Hindlimb muscle (tissue), 1 donor: ENCODE results near the gene CEACAM21. TPM values are rescaled to one million over a fixed set of nuclear protein-coding genes. Genes with fewer than 3 reads are reported as not detected.
"Not testable (repeated sequence)": the region's sequence is repeated elsewhere in the genome, so short reads cannot be mapped to it uniquely, and the experiment has no call there.

Experiments used
- DNase-seq: peaks from one replicate; pipeline ENCODE4 v3.0.0-alpha.2; 2013
- polyA plus RNA-seq: library from polyadenylated mRNA; unstranded; fragments of 120-200 nt; gene quantifications from one replicate; pipeline ENCODE4 v1.2.1, GENCODE V29; 2013; ENCODE audit not compliant: insufficient read length

Gene CEACAM21
- polyA plus RNA-seq, 1 donor: 2.0 TPM

DNA sequence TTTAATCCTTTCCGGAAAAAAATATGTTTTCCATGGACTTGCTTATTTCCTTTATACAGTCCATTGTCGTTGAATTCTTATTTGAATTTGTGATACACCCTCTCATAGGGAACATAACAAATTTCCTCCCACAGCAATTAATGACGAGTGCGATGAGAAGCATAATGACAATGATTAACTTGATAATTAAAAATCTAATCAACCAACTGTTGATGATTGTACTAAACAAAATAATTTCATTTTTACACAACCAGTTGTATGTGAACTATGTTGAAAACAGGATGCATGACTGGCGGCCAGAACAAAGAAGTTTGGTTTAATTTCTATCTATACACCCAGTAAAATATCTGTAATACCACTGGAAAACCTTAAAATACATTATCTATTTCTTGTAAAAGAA lies 26.1 kb upstream of the CEACAM21 start:
- no peak for DNase-seq

- DNase-seq: no peak
Measured at GRCh38 chr19:41551212-41551610, 24.8 kb upstream of the CEACAM21 start.

GRCh38 chr19:41551711-41552110 lies 24.3 kb upstream of the CEACAM21 start:
- no peak for DNase-seq

DNA sequence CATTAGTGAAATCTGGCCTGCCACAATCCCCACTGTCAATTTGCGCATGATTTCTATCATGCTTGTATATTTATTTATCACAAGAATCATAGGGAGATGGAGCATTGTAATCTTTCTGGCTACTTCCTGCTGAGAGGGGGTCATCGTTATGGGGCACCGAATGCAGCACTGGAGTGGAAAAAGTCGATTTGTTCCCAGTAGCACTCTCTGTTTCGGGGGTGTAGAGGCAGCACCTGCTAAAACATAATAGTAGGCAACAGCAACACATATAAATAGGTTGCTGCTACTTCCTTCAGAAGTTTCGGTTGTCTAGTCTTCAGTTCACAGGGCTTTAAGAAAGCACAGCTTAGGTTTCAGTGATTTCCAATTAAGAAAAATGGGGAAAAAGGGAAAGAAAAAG lies 23.4 kb upstream of the CEACAM21 start:
- no peak for DNase-seq

- no peak for DNase-seq
Measured at GRCh38 chr19:41553804-41554203, 22.2 kb upstream of the CEACAM21 start.

DNA sequence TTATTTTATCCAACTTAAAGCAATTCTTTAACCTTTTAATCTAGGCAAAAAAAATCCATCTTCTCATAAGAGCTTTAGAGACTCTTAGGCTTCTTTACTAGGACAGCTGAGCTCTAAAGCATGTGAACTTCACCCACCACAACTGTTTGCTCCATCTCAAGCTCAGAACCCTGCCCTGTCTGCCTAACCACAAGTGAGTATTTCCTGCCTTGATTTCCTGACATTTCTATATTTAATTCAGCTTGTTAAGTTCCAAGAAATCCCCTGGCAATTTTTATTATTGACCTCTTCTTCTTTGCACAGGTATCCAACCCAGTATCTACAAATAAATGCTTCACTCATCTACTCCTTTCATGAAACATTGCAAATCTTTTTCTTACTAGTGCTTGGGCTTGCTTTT lies 21.1 kb upstream of the CEACAM21 start:
- no peak for DNase-seq

DNA sequence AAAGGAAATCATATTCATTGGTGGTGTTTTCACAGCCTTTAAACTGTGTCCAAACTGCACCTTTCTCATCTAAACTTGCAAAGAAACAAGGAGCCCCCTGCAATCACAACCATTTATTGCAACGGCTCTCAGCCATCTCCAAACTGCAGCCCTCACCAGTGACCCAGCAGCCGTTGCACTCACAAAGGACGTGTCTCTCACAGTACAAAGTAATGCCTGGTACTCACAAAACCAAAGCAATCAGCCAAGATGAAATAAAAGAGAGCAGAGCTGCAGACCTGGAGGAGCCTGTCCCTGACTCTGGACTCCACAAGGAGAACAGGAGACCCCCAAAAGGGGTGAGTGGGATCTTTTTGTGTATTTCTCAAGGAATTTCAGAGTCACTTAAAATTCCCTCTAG lies 20.2 kb upstream of the CEACAM21 start:
- DNase-seq: no peak

DNA sequence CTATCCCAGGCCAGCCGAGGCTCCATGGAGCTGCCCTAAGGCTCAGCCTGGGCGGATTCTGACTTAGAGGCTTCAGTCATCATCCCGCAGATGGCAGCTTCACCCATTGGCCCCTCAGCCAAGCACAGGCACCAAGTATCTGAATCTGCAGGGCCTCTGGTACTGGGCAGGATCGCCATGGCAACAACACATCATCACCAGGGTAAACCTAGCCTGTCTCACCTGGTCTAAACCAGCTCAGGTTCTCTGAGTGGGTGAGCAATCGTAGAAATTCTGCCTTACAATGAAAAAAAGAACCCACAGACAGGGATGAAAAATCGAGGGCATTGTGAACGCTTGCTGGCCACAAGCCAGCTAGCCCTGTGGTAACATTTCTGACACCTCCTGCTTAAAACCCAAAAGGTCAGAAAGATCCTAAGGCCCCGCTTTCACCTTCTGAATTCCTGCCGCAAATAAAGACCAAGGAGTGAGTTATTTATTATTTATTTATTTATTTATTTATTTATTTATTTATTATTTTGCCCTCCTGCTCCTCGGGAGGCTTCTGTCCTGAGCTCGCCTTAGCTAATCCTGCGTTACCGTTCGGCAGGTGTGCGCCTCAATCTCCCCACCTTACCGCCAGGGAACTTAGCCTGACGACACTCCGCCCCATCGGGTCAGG lies 12.0 kb upstream of the CEACAM21 start:
- no peak for DNase-seq

GRCh38 chr19:41564515-41565378 lies 11.2 kb upstream of the CEACAM21 start:
- DNase-seq: no peak

DNA sequence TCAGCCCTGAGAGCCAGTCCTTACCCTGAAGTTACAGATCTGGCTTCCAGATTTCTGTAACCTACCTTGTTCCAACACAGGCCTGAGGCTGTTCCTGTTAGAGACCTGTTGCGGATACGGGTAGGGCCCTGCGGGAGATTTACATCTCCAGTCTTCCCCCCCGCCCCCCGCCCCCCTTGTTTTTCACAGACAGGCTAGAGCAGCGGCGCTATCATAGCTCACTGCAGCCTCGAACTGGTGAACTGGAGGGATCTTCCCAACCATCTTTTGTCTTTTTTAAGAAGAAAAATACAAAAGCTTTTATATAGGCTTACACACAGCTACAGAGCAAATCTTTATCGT lies 10.6 kb upstream of the CEACAM21 start:
- DNase-seq: no peak

DNA sequence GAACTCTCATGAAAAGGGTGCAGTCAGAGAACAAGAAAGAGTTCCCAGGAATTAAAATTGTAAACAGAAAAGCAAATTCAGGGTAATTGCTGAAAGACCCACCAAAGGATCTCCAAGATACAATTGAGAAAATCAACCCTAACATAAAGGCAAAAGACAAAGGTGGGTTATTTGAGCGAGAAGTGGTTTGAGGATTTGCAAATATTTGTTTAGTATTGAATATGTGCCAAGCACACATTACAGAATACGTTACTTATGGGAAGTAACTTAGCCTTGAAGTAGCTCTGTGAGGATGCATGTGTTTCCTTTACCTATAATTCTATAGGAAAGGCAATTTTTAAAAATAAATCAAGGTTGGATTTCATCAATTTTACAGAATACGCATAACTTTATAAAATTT lies 10.0 kb upstream of the CEACAM21 start:
- no peak for DNase-seq

DNA sequence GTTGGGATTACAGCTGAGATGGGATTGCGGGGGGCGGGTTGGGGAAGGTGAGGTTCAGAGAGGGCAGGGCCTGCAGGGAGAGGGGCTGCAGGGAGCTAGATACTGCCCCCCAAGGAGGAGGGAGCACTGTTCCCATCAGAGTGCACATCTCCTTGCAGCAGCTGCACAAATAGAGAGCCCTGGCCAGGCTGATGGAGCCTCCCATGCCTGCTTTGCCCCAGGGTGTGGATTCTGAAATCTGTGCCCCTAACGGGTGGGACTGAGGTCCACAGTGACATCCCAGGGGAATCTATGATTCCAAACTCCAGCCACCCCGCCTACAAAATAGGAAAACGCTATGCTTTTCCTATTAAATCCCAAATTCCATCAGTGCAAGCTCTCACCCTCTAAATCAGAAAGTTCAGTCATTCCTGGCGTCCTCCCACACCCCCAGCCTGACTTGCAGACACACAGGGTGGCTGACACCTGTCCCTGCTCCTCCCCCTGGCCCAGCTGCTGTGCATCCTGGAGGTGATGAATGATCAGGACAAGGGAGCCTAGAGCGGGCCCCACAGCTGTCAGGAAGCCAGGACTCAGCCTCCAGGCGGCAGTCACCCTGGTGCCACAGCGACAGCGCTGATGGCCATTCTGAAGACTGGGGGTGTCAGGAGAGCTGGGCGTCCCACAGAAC lies 6.3 kb upstream of the CEACAM21 start:
- no peak for DNase-seq

GRCh38 chr19:41570179-41570578 lies 5.8 kb upstream of the CEACAM21 start:
- DNase-seq: no peak

GRCh38 chr19:41570639-41571112 lies 5.3 kb upstream of the CEACAM21 start:
- DNase-seq: peak; percentile 77

- DNase-seq: no peak
Measured at GRCh38 chr19:41577144-41577830, 1.3 kb downstream of the CEACAM21 start.

DNA sequence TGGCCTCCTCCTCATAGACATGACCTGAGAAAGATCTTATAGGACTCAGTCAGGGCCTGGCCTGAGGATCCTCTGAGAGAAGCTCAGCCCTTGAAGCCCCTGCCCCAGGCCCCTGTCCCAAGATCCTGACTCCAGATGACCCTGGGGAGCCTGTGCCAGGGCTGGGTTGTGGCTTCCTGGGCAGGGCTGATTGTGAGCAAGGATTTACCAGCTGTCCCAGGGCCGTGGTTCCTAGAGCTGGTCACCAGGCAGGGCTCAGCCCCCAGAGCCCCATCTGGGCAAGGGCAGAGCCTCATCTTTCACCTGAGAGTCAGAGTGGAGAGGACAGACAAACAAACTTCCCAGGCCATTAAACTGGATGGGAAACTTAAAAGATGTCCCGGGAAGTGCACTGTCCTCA lies 1.9 kb downstream of the CEACAM21 start:
- DNase-seq: no peak

DNA sequence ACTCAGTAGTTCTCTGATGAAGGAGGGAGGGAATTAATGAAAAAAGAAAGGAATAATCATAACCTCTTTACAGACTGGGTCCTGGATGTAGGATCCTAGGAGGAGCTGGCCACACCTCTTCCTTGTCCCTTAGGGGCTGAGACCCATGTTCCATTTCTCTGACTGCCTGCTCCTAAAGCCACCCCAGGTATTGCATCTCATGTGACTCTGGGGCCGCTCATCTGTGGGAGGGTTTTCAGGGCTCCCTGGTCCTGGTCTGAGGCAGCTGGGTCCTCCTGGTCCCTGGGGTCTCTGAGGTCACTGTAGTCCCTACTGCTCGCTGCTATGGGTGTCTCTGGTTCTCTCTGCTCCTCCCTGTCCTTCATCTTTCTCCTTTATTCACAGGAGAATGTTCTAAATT lies 2.9 kb downstream of the CEACAM21 start:
- no peak for DNase-seq

GRCh38 chr19:41581068-41581467 lies 5.1 kb downstream of the CEACAM21 start:
- not testable (repeated sequence) for DNase-seq

DNA sequence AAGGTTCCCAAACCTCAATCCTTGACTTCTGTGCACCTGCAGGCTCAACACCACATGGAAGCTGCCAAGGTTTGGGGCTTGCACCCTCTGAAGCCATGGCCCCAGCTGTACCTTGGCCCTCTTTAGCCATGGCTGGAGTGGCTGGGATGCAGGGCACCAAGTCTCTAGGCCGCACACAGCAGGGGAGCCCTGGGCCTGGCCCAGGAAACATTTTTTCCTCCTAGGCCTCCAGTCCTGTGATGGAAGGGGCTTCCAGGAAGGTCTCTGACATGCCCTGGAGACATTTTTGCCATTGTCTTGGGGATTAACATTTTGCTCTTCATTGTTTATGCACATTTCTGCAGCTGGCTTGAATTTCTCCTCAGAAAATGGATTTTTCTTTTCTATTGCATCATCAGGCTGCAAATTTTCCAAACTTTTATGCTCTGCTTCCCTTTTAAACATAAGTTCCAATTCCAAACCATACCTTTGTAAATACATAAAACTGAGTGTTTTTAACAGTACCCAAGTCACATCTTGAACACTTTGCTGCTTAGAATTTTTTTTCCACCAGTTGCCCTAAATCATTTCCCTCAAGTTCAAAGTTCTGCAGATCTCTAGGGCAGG lies 6.7 kb downstream of the CEACAM21 start:
- not testable (repeated sequence) for DNase-seq

- no peak for DNase-seq
Measured at GRCh38 chr19:41584260-41584810, 8.4 kb downstream of the CEACAM21 start.

DNA sequence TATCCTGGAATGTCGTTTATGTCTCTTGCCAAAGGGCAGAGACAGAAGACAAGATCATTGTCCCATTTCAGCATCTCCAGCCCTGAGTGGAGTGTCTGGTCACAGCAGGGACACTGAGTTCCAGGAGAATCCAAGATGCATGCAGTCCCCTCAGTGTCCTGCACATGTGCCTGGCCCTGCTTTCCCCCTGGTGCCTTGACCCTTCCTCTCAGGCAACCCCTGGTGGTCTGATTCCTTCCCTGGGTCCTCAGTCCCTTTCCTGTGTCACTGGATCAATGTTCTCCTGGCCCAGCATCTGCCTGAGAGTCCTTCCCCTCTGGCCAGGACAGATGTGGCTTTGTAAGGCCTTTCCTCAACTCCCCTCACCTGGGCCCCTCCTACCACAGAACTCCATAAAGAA lies 9.0 kb downstream of the CEACAM21 start:
- DNase-seq: no peak

DNA sequence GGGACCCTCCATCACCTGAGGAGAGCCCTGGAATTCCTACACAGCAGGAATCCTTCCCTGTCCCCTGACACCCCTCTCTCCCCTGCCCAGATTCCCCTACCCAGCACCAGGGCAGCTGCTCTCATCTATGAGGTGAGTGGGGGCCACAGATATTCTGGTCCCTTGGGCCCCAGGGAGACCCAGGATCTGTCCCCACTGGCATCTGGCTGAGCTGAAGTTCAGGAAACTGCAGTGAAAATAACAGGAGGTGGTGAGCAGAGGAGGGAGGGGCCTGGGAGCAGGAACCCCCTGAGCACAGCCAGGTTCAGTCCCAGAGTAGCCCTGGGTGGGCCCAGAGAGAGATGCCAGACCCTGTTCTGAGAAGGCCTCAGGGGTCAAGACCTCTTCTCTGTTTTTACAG lies 10.1 kb downstream of the CEACAM21 start:
- no peak for DNase-seq
